HepG2 (cell line): ENCODE results near the gene TMEM87B. TPM values are rescaled to one million over a fixed set of nuclear protein-coding genes. Genes with fewer than 3 reads are reported as not detected.

ENCODE experiments used
- ARNTL ChIP-seq: sonication (generic); formaldehyde crosslinking; IDR thresholded peaks from 2 replicates; pipeline ENCODE4 v1.4.0; 2020; ENCODE audit warnings: mild to moderate bottlenecking, missing genetic modification reagents
- ASH2L ChIP-seq: fragments of 300-600, 200-600 bp; sonication (generic); IDR thresholded peaks from 2 replicates; pipeline ENCODE4 v1.7.0; 2017; ENCODE audit warnings: low read depth, mild to moderate bottlenecking, moderate library complexity, mixed read lengths, low read length; ENCODE audit not compliant: insufficient read length
- CHCHD3 ChIP-seq: sonication (generic); formaldehyde crosslinking; IDR thresholded peaks from 2 replicates; pipeline ENCODE4 v1.8.0; 2022; ENCODE audit warnings: mild to moderate bottlenecking, missing genetic modification reagents, moderate library complexity
- FOXJ3 ChIP-seq: sonication (generic); formaldehyde crosslinking; IDR thresholded peaks from 2 replicates; pipeline ENCODE4 v1.4.0; 2020; ENCODE audit warnings: missing genetic modification reagents, mild to moderate bottlenecking, borderline replicate concordance
- HNRNPLL ChIP-seq: fragments of 200-400 bp; formaldehyde crosslinking; IDR thresholded peaks from 2 replicates; pipeline ENCODE4 v1.6.1; 2017; ENCODE audit warnings: mild to moderate bottlenecking, low read depth, low read length; ENCODE audit not compliant: poor library complexity, severe bottlenecking
- KAT8 ChIP-seq: IDR thresholded peaks from 2 replicates; pipeline ENCODE4 v1.6.1; 2016; ENCODE audit warnings: missing genetic modification reagents, missing compliant biosample characterization
- NONO ChIP-seq, 2 experiments: fragments of 450-650 bp in 1 of 2; sonication (generic) in 1 of 2; formaldehyde crosslinking in 1 of 2; IDR thresholded peaks in 1 of 2; conservative IDR thresholded peaks in 1 of 2; 2 replicates each; pipeline versions ENCODE4 v1.6.1 to v1.8.0; 2017 to 2022; ENCODE audit warnings: mild to moderate bottlenecking in 1 of 2, missing genetic modification reagents in 1 of 2, moderate library complexity in 1 of 2
- PHF21A ChIP-seq: sonication (generic); formaldehyde crosslinking; IDR thresholded peaks from 2 replicates; pipeline ENCODE4 v1.5.0; 2020; ENCODE audit warnings: mild to moderate bottlenecking, missing genetic modification reagents
- POLR2G ChIP-seq: fragments of 200-400 bp; formaldehyde crosslinking; IDR thresholded peaks from 2 replicates; pipeline ENCODE4 v1.6.1; 2018; ENCODE audit warnings: mild to moderate bottlenecking, low read depth, low read length, moderate library complexity
- TRIM24 ChIP-seq: sonication (generic); formaldehyde crosslinking; IDR thresholded peaks from 2 replicates; pipeline ENCODE4 v1.8.0; 2022; ENCODE audit warnings: mild to moderate bottlenecking, missing genetic modification reagents
- ZMYM4 ChIP-seq: sonication (generic); formaldehyde crosslinking; IDR thresholded peaks from 2 replicates; pipeline ENCODE4 v1.8.1; 2023; ENCODE audit warnings: mild to moderate bottlenecking, missing genetic modification reagents
- ZNF136 ChIP-seq: sonication (generic); formaldehyde crosslinking; IDR thresholded peaks from 2 replicates; pipeline ENCODE4 v1.8.1; 2022; ENCODE audit warnings: low read depth, mild to moderate bottlenecking, moderate library complexity, missing genetic modification reagents
- ZNF17 ChIP-seq: sonication (generic); formaldehyde crosslinking; IDR thresholded peaks from 2 replicates; pipeline ENCODE4 v1.5.0; 2020; ENCODE audit warnings: mild to moderate bottlenecking, missing genetic modification reagents
- ZNF337 ChIP-seq: sonication (generic); formaldehyde crosslinking; IDR thresholded peaks from 2 replicates; pipeline ENCODE4 v1.5.1; 2020; ENCODE audit warnings: missing genetic modification reagents, low read depth, mild to moderate bottlenecking, borderline replicate concordance
- ZNF746 ChIP-seq: sonication (generic); formaldehyde crosslinking; IDR thresholded peaks from 2 replicates; pipeline ENCODE4 v1.8.0; 2022; ENCODE audit warnings: mild to moderate bottlenecking, missing genetic modification reagents
- ZSCAN9 ChIP-seq: IDR thresholded peaks from 2 replicates; pipeline ENCODE4 v1.6.1; 2016; ENCODE audit warnings: borderline replicate concordance
- polyA plus RNA-seq, 8 experiments: library from polyadenylated mRNA; depleted of rRNA in 3 of 8; stranded (reverse) in 7 of 8; unstranded in 1 of 8; fragments of >200 nt; fragmentation: Illumina TruSeq in 4 of 8; extraction: Trizol in 4 of 8; gene quantifications; 2 replicates each; pipeline versions ENCODE4 v1.2.1 to v1.2.3, GENCODE V29; 2011 to 2016; ENCODE audit warnings: low read depth in 4 of 8, missing spikeins in 1 of 8, mixed read lengths in 1 of 8; ENCODE audit not compliant: insufficient read depth in 1 of 8
- total RNA-seq, 5 experiments: library from RNA; depleted of rRNA; stranded (reverse); fragments of >200 nt; fragmentation: Illumina TruSeq; extraction: Trizol; gene quantifications; 2 replicates each; pipeline ENCODE4 v1.2.3, GENCODE V29; 2016; ENCODE audit warnings: low read depth in 1 of 5
- TF ChIP-seq, protein P1 (sequence below): conservative IDR thresholded peaks from 2 replicates; pipeline ENCODE4 v1.6.1; 2018; ENCODE audit warnings: missing genetic modification reagents
- TF ChIP-seq, protein P2 (sequence below): sonication (generic); formaldehyde crosslinking; IDR thresholded peaks from 2 replicates; pipeline ENCODE4 v1.4.0; 2020; ENCODE audit warnings: mild to moderate bottlenecking, missing genetic modification reagents
- TF ChIP-seq, protein P3 (sequence below): sonication (generic); formaldehyde crosslinking; IDR thresholded peaks from 2 replicates; pipeline ENCODE4 v1.8.1; 2023; ENCODE audit warnings: mild to moderate bottlenecking, inconsistent platforms, moderate library complexity, missing genetic modification reagents, borderline replicate concordance
- TF ChIP-seq, protein P4 (sequence below): sonication (generic); formaldehyde crosslinking; IDR thresholded peaks from 2 replicates; pipeline ENCODE4 v1.4.0; 2020; ENCODE audit warnings: low read depth, mild to moderate bottlenecking, missing genetic modification reagents

The TMEM87B gene
- total and polyA plus RNA-seq, 2 of the 13 experiments (the other 11 are each of a cell fraction or from before 2014, with no cell fraction given): 15.1 to 16.2 TPM

DNA sequence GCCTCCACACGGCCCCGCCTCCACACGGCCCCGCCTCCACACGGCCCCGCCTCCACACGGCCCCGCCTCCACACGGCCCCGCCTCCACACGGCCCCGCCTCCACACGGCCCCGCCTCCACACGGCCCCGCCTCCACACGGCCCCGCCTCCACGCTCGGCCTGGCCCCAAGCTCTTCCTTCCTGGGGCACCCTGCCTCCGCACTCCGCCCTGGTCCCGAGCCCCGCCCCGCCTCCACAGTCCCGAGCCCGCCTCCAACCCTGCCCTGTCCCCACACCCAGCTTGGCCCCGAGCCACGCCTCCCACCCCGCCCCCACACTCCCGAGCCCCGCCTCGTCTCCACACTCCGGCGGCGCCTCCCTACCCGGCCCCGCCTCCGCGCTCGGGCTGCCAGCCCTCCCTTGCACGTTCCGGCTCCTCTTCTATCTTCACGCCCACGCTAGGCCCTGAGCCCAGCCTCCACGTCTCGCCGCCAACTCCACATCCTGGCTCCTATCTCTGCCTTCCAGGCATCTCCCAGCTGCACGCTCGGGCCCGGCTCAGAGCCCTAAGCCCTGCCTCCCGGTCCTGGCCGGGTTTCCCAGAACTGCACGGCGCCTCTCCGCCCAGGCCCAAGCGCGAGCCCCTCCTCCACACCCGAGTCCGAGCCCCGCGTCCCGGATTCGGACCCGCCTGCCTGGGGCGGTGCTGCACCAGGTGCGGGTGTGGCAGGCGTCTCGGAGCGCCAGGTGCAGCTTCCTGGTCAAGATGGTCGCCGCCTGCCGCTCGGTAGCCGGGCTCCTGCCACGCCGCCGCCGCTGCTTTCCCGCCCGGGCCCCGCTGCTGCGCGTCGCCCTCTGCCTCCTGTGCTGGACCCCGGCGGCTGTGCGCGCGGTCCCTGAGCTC is at the start of gene TMEM87B (continued):
- TF ChIP-seq NONO (IDR thresholded peaks at IDR 0.05) (no peak), NONO (CRISPR knock-in tag; conservative IDR thresholded peaks at IDR 0.05) (no peak; the same call in none of the 2 replicates), CHCHD3 (CRISPR knock-in tag) (peak; percentile 82), ZNF746 (CRISPR knock-in tag) (0 out of 2 replicates have a peak, but pooled peaks have one; percentile 58), ARNTL (CRISPR knock-in tag) (peak; percentile 70; the same call in 1 of the 2 replicates), PHF21A (peak; percentile 64; the same call in 1 of the 2 replicates), POLR2G (peak; percentile 80), ZNF17 (CRISPR knock-in tag) (no peak), ZNF136 (no peak), ZMYM4 (CRISPR knock-in tag) (peak; percentile 73; the same call in 1 of the 2 replicates), ASH2L (peak; percentile 80), FOXJ3 (CRISPR knock-in tag) (0 out of 2 replicates have a peak, but pooled peaks have one; percentile 11), ZNF337 (CRISPR knock-in tag) (peak; percentile 74; the same call in 1 of the 2 replicates), ZSCAN9 (CRISPR knock-in tag) (0 out of 2 replicates have a peak, but pooled peaks have one; percentile 53), KAT8 (CRISPR knock-in tag) (peak; percentile 78), HNRNPLL (peak; percentile 64), TRIM24 (no peak)
- TF ChIP-seq, protein P1, sequence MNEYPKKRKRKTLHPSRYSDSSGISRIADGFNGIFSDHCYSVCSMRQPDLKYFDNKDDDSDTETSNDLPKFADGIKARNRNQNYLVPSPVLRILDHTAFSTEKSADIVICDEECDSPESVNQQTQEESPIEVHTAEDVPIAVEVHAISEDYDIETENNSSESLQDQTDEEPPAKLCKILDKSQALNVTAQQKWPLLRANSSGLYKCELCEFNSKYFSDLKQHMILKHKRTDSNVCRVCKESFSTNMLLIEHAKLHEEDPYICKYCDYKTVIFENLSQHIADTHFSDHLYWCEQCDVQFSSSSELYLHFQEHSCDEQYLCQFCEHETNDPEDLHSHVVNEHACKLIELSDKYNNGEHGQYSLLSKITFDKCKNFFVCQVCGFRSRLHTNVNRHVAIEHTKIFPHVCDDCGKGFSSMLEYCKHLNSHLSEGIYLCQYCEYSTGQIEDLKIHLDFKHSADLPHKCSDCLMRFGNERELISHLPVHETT (CRISPR knock-in tag): peak; percentile 25; the same call in 1 of the 2 replicates
- TF ChIP-seq, protein P2, sequence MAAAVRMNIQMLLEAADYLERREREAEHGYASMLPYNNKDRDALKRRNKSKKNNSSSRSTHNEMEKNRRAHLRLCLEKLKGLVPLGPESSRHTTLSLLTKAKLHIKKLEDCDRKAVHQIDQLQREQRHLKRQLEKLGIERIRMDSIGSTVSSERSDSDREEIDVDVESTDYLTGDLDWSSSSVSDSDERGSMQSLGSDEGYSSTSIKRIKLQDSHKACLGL: peak; percentile 75; the same call in 1 of the 2 replicates
- TF ChIP-seq, protein P3, sequence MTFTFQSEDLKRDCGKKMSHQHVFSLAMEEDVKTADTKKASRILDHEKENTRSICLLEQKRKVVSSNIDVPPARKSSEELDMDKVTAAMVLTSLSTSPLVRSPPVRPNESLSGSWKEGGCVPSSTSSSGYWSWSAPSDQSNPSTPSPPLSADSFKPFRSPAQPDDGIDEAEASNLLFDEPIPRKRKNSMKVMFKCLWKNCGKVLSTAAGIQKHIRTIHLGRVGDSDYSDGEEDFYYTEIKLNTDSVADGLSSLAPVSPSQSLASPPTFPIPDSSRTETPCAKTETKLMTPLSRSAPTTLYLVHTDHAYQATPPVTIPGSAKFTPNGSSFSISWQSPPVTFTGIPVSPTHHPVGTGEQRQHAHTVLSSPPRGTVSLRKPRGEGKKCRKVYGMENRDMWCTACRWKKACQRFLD (CRISPR knock-in tag): peak; percentile 98; the same call in 1 of the 2 replicates
- TF ChIP-seq, protein P4, sequence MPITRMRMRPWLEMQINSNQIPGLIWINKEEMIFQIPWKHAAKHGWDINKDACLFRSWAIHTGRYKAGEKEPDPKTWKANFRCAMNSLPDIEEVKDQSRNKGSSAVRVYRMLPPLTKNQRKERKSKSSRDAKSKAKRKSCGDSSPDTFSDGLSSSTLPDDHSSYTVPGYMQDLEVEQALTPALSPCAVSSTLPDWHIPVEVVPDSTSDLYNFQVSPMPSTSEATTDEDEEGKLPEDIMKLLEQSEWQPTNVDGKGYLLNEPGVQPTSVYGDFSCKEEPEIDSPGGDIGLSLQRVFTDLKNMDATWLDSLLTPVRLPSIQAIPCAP (CRISPR knock-in tag): peak; percentile 49; the same call in 1 of the 2 replicates
